Activated CD4-positive, alpha-beta T cell treated with anti-CD3 and anti-CD28 coated beads, Interleukin-2, amount 50 U/mL, for 1 hour (primary cell): ENCODE data around the gene KRTAP5-6.
"Not testable (repeated sequence)": the region's sequence is repeated elsewhere in the genome, so short reads cannot be mapped to it uniquely, and the experiment has no call there.

ENCODE experiments used
- DNase-seq: peaks from one replicate; pipeline ENCODE4 v3.0.0-alpha.2; 2020

The KRTAP5-6 gene

GRCh38 chr11:1696608-1697570 is at the start of gene KRTAP5-6:
TSS of gene KRTAP5-6 (plus strand) at chr11:1697195. CDS start at chr11:1697246, 51 bp downstream.
- no peak for DNase-seq

- no peak for DNase-seq
Observed at GRCh38 chr11:1647901-1648652, 48.9 kb upstream of the KRTAP5-6 start.

- DNase-seq = no peak
Observed at GRCh38 chr11:1648653-1649420, 48.2 kb upstream of the KRTAP5-6 start.

GRCh38 chr11:1650034-1650917 is 46.7 kb upstream of the KRTAP5-6 start:
- no peak for DNase-seq

DNA sequence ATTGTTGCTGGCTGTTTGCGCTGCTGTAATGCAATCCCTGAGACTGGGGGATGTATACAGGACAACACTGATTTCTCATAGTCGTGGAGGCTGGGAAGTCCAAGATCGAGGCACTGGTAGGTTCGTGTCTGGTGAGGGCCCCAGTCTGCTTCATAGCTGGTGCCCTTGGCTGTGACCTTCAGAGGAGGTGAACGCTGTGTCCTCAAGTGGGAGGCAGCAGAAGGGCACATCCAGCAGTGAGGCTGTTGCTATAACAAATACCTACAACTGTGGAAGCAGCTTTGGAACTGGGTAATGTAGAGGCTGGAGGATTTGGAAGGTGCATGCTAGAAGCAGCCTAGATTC is 46.1 kb upstream of the KRTAP5-6 start:
- no peak for DNase-seq

DNA sequence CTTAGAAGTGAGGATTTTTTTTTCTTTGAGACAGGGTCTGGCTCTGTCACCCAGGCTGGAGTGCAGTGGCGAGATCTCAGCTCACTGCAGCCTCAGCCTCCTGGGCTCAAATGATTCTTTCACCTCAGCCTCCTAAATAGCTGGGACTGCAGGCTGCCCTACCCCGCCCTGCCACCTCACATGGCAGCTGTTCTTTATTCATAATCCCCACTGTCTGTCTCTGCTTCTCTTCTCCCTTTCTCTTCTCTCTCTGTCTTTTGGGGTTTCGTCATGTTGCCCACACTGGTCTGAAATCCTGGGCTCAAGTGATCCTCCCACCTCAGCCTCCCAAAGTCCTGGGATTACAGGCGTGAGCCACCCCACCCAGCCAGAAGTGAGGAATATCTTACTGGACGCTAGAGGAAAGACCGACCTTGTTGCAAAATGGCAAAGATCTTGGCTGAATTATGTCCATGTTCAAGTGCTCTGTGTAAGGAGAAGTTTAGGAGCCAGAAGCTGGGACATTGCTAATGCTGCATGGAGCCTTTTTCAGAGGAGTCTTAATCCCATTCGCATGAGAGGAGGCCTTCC is 45.5 kb upstream of the KRTAP5-6 start:
- no peak for DNase-seq

DNA sequence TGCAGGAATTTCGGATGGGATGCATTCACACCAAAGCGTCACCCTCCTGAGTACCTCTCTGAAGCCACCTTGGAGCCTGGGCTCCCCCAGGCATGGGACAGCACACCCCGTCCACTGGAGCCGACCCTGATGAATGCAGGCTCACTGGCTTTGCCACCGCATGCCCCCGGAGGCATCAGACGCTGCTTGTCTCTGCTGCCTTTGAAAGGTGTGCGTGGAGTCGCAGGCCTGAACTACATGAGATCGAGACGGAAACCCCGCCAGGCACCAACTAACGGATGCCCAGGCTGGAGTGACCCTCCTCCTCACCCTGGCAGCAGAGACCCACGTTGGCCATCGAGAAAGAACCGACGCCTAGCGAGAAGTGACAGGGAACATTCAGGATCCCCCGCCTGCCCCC is 45.0 kb upstream of the KRTAP5-6 start:
- no peak for DNase-seq

GRCh38 chr11:1652442-1652770 is 44.6 kb upstream of the KRTAP5-6 start:
- no peak for DNase-seq

DNA sequence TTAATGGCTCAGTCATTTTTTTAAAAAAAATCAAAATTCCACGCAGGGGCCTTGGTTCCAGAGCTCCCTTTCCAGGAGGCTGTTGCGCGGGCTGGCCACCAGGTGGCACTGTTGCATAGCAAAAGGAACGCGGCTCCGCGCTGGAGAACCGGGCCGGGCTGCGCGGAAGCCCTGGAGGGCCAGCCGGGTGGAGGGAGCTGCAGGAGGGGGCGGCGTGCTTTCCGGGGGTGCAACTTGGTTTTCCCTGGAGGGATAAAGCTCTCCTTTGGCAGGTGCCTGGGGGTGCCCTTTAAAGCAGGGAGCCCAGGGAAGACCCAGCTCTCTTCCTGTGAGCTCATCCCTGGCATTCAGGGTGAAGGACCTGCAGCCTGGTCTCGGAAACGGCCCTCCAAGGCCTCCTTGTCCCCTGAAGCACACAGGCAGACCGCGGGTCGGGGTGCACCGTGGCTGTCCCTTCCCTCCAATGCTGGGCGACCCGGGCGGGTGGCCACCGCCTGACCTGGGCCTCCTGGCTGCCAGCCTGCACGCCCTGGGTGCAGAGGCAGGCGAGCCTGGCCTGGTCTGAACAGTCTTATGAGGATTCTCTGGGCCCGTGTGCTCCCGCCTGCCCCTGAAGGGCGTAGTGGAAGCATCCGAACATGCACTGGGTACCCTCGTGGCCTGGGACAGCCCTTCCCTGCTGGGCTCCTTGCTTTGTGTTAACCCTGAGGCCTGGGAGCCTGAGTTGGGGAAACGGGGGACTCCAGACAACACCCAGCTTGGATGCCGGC is 44.0 kb upstream of the KRTAP5-6 start:
- DNase-seq = peak; percentile 80

GRCh38 chr11:1653541-1654387 is 43.2 kb upstream of the KRTAP5-6 start:
- no peak for DNase-seq

DNA sequence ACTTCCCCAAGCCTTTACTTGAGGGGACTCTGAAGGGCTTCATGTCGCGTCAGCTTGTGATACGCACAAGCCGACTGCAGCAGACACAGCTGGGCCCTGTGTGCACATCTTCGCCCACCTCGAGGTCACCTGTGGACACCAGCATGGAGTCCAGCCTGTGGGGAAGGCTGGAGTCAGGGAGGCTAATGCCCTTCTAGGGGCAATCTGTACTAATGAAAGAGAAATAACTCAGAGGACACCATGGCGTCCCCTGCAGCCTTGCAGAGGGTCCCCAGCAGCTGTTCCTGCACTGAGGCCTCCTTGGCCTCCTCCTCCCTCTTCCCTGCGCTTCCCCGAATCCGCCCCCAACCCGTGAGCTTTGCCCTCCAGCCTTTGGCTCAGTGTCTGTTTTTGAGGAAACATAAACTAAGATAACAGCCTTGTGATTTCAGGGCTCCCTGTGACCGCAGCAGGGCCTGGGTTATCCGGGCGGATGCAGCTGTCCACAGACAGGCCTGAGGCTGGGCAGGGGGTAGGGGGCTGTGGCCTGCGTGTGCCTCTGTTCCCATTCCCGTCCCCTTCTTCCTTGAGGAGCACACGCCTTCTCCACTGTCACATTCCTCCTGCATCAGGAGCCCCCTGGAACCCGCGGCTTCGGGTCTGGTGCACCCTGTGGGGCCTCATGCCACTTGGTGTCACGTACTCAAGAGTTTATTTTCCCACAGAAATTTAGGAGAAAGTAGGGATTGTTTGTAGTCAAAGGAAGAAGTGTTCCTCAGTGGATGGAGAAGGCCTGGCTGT is 42.4 kb upstream of the KRTAP5-6 start:
- DNase-seq = no peak

GRCh38 chr11:1655168-1656060 is 41.6 kb upstream of the KRTAP5-6 start:
- DNase-seq = no peak

DNA sequence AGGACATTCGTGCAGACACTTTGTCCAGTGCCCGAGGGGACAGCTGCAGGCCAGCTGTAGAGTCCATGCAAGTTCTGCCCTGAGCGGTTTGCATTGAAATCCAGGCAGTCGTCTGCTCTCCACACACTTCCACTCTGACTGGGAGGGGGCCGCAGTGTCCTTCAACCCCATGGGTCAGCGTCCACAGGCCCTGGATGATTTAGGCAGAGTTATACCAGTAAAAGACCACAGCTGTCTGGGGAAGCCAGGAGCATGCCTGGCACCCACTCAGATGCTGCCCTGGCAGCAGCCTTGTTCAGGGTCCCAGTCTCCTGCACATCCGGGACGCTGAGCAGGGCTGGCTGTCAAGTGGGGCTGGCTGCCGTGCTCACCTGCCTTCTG is 40.9 kb upstream of the KRTAP5-6 start:
- no peak for DNase-seq

GRCh38 chr11:1656670-1657069 is 40.3 kb upstream of the KRTAP5-6 start:
- no peak for DNase-seq

- DNase-seq = no peak
Observed at GRCh38 chr11:1659506-1659905, 37.5 kb upstream of the KRTAP5-6 start.

GRCh38 chr11:1660111-1660867 is 36.7 kb upstream of the KRTAP5-6 start:
- no peak for DNase-seq

DNA sequence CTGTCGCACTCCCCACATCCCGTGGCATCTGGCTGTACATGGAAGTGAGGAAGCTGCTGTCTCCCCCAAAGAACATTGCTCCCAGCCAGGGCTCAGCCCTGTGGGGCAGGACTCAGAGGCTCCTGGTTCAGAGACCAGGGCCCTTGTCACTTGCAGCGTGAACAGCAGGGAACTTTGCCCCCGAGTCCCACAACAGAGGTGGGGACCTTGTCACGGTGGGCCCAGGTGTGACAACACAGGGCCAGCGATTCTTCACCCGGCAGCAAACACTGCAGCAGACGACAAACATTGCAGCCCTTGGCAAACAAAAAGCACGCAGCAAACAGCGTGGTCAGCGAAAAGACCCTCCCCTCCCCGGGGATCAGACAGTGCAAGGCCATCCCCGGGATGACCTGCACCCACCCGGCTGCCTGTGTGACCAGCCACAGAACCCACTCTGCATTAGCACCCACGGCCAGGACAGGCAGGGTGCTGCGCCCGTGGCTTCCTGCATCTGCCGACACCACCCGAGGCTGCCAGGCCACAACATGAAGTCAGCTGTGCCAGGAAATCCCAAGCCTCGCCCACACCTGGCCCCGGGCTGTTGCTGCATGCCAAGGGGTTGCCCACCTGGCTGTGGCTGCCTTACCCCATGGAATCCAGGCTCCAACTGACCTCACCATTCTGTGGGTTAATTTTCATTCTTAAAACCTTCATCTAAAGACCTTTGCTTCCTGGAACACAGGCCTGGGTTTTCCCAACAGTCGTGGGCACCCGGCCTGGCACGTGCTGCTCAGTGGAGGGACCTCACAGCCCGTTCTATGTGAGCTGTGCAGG is 35.3 kb upstream of the KRTAP5-6 start:
- not testable (repeated sequence) for DNase-seq
